HEK293T (cell line): ENCODE results near the gene ITSN2.

Experiments used
- BHLHE40 ChIP-seq: fragments of 450-650 bp; IDR thresholded peaks from 2 replicates; pipeline ENCODE4 v1.6.1; 2016; ENCODE audit warnings: mild to moderate bottlenecking, moderate library complexity, borderline replicate concordance
- ELF4 ChIP-seq: fragments of 450-650 bp; IDR thresholded peaks from 2 replicates; pipeline ENCODE4 v1.6.1; 2017; ENCODE audit warnings: antibody characterized with exemption
- SP1 ChIP-seq: fragments of 450-650 bp; IDR thresholded peaks from 2 replicates; pipeline ENCODE4 v1.6.1; 2017

- TF ChIP-seq BHLHE40 (no peak), ELF4 (no peak), SP1 (no peak)
Measured at GRCh38 chr2:24237313-24237712, 123.0 kb downstream of the ITSN2 start.
